GM18907 (cell line): ENCODE data around the gene KCNT2.

Source experiments
- ATAC-seq: cut with Tn5 transposase; IDR thresholded peaks from one replicate; pipeline ENCODE4 v1.9.1; 2021; ENCODE audit warnings: mild to moderate bottlenecking, moderate library complexity; ENCODE audit not compliant: unreplicated experiment

Gene KCNT2

GRCh38 chr1:196229546-196229945, 378.7 kb downstream of the KCNT2 start:
- ATAC-seq, result no peak

GRCh38 chr1:196214866-196215265, 393.4 kb downstream of the KCNT2 start:
- no peak for ATAC-seq

GRCh38 chr1:196209983-196210382, 398.3 kb downstream of the KCNT2 start:
- ATAC-seq, result no peak

- ATAC-seq, result no peak
Observed at GRCh38 chr1:196209265-196209664, 399.0 kb downstream of the KCNT2 start.

GRCh38 chr1:196207612-196208217, 400.5 kb downstream of the KCNT2 start:
- ATAC-seq, result no peak

- ATAC-seq, result no peak
Observed at GRCh38 chr1:196205882-196206281, 402.4 kb downstream of the KCNT2 start.

- no peak for ATAC-seq
Observed at GRCh38 chr1:196196486-196196885, 411.8 kb downstream of the KCNT2 start.

- no peak for ATAC-seq
Observed at GRCh38 chr1:196193896-196194559, 414.2 kb downstream of the KCNT2 start.

GRCh38 chr1:196183941-196184340, 424.3 kb downstream of the KCNT2 start:
- no peak for ATAC-seq

GRCh38 chr1:196181594-196181878, 426.7 kb downstream of the KCNT2 start:
- no peak for ATAC-seq

- ATAC-seq, result no peak
Observed at GRCh38 chr1:196180847-196181593, 427.2 kb downstream of the KCNT2 start.

GRCh38 chr1:196178083-196178635, 430.1 kb downstream of the KCNT2 start:
- ATAC-seq, result no peak
